ENCODE results near the gene NAGK.
"Not testable (repeated sequence)": the region's sequence is repeated elsewhere in the genome, so short reads cannot be mapped to it uniquely, and the experiment has no call there.

NAGK gene

DNA sequence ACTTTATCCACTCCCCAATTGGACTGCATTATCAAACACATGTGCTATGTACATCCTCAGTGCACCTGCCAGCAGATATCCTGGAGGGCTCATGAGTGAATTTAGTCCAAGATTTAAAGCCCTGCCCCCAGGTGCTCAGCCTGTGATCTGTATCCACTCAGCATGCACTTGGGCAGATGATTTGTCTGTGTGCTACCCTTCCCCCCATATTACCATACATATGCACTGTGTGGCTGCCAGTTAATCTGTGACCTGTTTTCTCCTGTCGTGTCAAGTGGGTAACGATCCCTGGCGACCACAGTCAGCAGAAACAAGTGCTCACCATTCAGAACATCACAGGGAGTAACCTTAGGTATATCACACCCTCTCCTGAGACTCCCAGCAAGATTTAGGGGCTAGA, 10.2 kb downstream of the NAGK start:
- no peak overlapping the region for H3K4me3 ChIP-seq (ENCODE audit: low read length)
- H3K4me2 ChIP-seq (ENCODE audit: low read length), result no peak overlapping the region
- H3K79me2 ChIP-seq (ENCODE audit: low read length), result peaks cover 7% of the 10 kb centered on the region
- no peak overlapping the region for H3K27ac ChIP-seq (ENCODE audit: low read length)
- no peaks in the 10 kb centered on the region for H3K9me3 ChIP-seq (ENCODE audit: insufficient read depth, low read length)
- no peak overlapping the region for H3K9ac ChIP-seq (ENCODE audit: low read length)
- H3K4me1 ChIP-seq (ENCODE audit: low read length), result peaks cover 16% of the 10 kb centered on the region
- TF ChIP-seq, protein P1, sequence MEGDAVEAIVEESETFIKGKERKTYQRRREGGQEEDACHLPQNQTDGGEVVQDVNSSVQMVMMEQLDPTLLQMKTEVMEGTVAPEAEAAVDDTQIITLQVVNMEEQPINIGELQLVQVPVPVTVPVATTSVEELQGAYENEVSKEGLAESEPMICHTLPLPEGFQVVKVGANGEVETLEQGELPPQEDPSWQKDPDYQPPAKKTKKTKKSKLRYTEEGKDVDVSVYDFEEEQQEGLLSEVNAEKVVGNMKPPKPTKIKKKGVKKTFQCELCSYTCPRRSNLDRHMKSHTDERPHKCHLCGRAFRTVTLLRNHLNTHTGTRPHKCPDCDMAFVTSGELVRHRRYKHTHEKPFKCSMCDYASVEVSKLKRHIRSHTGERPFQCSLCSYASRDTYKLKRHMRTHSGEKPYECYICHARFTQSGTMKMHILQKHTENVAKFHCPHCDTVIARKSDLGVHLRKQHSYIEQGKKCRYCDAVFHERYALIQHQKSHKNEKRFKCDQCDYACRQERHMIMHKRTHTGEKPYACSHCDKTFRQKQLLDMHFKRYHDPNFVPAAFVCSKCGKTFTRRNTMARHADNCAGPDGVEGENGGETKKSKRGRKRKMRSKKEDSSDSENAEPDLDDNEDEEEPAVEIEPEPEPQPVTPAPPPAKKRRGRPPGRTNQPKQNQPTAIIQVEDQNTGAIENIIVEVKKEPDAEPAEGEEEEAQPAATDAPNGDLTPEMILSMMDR (IDR thresholded peaks at IDR 0.05; ENCODE audit: low read depth, low read length), result no peak
- TF ChIP-seq EZH2phosphoT487 (IDR thresholded peaks at IDR 0.05; ENCODE audit: low read depth), result no peak
- H3K36me3 ChIP-seq (replicated peaks; ENCODE audit: low read depth, low read length), result peaks cover 47% of the 10 kb centered on the region
- H4K20me1 ChIP-seq (ENCODE audit: insufficient read depth, low read length), result no peaks in the 10 kb centered on the region; the same call in none of the 2 replicates
- H3K27me3 ChIP-seq (ENCODE audit: low read depth, low read length), result no peaks in the 10 kb centered on the region
- H2AFZ ChIP-seq (ENCODE audit: low read depth, low read length), result no peak overlapping the region

DNA sequence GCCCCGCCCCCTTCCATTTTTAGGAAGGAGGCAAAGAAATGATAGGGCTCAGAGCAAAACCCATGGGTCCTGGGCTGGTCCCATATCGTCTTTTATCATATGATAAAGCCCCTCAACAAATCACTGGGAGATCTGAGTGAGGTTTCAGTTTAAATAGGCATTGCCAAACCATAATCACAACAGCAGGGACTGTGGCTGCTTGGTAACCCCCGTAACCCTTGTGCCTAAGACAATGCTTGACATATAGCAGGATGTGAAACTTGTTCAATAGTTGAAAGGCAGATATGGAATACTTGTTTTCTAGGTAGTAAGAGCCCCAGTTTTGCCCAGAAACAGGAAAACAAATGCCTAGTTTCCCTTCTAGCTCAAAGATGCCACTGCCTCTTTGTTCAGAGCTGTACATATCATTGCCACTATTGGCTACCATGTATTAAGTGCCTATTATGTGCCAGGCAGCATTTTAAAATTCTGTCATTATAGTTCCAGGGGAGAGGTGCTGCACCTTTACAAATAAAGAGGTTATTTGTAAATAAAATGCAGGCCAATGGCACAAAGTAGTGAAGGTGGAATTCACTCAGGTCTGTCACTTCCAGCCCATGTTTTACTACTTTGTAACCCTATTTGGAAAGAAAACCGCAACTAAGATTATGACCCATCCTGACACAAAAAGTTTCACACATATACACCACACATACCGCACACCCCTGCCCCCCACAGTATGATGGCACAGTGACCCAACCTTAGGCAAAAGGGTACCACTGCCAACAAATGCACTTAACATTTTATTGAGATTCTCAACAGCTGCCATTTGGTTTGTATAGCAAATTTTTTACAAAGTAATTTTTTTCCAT, 14.2 kb downstream of the NAGK start:
- Histone ChIP-seq H3K79me2 (ENCODE audit: low read length) (no peaks in the 10 kb centered on the region), H3K4me3 (ENCODE audit: low read length) (no peak overlapping the region), H2AFZ (ENCODE audit: low read depth, low read length) (no peak overlapping the region), H3K4me2 (ENCODE audit: low read length) (0 out of 2 replicates have a peak overlapping the region, but pooled peaks have one; percentile 3), H3K27me3 (ENCODE audit: low read depth, low read length) (no peaks in the 10 kb centered on the region), H3K9me3 (ENCODE audit: insufficient read depth, low read length) (no peaks in the 10 kb centered on the region), H3K27ac (ENCODE audit: low read length) (no peak overlapping the region), H4K20me1 (ENCODE audit: insufficient read depth, low read length) (no peaks in the 10 kb centered on the region), H3K4me1 (ENCODE audit: low read length) (peaks cover 11% of the 10 kb centered on the region), H3K9ac (ENCODE audit: low read length) (no peak overlapping the region), H3K36me3 (replicated peaks; ENCODE audit: low read depth, low read length) (peaks cover 13% of the 10 kb centered on the region)
- TF ChIP-seq, protein P1 (IDR thresholded peaks at IDR 0.05; ENCODE audit: low read depth, low read length), result no peak
- no peak for TF ChIP-seq EZH2phosphoT487 (IDR thresholded peaks at IDR 0.05; ENCODE audit: low read depth)

DNA sequence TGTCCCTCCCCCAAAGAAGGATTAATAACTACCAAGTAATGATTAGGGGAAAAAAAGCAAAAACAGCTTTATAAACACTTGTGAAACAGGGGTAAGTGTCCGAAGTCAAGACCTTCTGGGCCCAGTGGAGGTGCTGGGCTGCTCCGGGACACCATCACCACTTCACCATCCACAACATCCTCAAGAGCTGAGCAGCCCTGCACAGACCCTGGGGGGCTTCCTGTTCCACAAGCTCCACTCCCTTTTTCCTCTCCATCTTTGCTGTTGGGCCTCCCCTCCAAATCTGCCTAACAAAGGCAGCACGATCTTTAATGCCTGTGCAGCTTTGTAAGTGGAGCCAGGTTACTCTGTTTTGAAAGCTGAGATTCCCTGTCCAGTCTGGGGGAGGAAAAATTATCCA, 14.8 kb downstream of the NAGK start:
- not testable (repeated sequence) for H3K4me3 ChIP-seq (ENCODE audit: low read length); H3K9me3 ChIP-seq (ENCODE audit: insufficient read depth, low read length); H3K27me3 ChIP-seq (ENCODE audit: low read depth, low read length); H2AFZ ChIP-seq (ENCODE audit: low read depth, low read length); H3K36me3 ChIP-seq (replicated peaks; ENCODE audit: low read depth, low read length); H4K20me1 ChIP-seq (ENCODE audit: insufficient read depth, low read length); H3K79me2 ChIP-seq (ENCODE audit: low read length); H3K27ac ChIP-seq (ENCODE audit: low read length); H3K9ac ChIP-seq (ENCODE audit: low read length); H3K4me2 ChIP-seq (ENCODE audit: low read length)
- peaks cover 11% of the 10 kb centered on the region for H3K4me1 ChIP-seq (ENCODE audit: low read length)

GRCh38 chr2:71083752-71084312, 15.4 kb downstream of the NAGK start:
- not testable (repeated sequence) for H4K20me1 ChIP-seq (ENCODE audit: insufficient read depth, low read length); H3K9me3 ChIP-seq (ENCODE audit: insufficient read depth, low read length); H3K9ac ChIP-seq (ENCODE audit: low read length); H3K4me3 ChIP-seq (ENCODE audit: low read length); H3K79me2 ChIP-seq (ENCODE audit: low read length); H3K4me2 ChIP-seq (ENCODE audit: low read length); H3K27me3 ChIP-seq (ENCODE audit: low read depth, low read length); H2AFZ ChIP-seq (ENCODE audit: low read depth, low read length); H3K27ac ChIP-seq (ENCODE audit: low read length); H3K36me3 ChIP-seq (replicated peaks; ENCODE audit: low read depth, low read length)
- peaks cover 11% of the 10 kb centered on the region for H3K4me1 ChIP-seq (ENCODE audit: low read length)

GRCh38 chr2:71085325-71086003, 17.0 kb downstream of the NAGK start:
- H3K9ac ChIP-seq (ENCODE audit: low read length); H4K20me1 ChIP-seq (ENCODE audit: insufficient read depth, low read length); H3K4me3 ChIP-seq (ENCODE audit: low read length); H2AFZ ChIP-seq (ENCODE audit: low read depth, low read length); H3K36me3 ChIP-seq (replicated peaks; ENCODE audit: low read depth, low read length); H3K9me3 ChIP-seq (ENCODE audit: insufficient read depth, low read length); H3K4me2 ChIP-seq (ENCODE audit: low read length); H3K27me3 ChIP-seq (ENCODE audit: low read depth, low read length); H3K79me2 ChIP-seq (ENCODE audit: low read length); H3K27ac ChIP-seq (ENCODE audit: low read length): not testable (repeated sequence)
- H3K4me1 ChIP-seq (ENCODE audit: low read length), result peaks cover 11% of the 10 kb centered on the region

DNA sequence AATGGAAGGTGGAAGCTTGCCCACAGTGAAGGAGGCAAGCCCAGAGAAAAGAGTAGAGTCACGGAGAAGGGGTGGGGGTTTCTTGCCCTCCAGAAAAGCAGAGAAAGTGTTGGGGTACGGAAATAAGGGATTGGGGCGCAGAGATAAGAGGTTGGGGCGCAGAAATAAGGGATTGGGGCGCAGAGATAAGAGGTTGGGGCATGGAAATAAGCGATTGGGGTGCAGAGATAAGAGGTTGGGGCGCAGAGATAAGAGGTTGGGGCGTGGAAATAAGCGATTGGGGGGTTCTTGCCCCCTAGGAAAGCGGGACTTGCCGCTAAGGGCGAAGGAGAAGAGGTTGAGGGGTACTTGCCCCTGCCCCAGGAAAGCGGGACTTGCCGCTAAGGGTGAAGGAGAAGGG, 21.0 kb downstream of the NAGK start:
- not testable (repeated sequence) for H3K79me2 ChIP-seq (ENCODE audit: low read length); H3K9ac ChIP-seq (ENCODE audit: low read length); H3K36me3 ChIP-seq (replicated peaks; ENCODE audit: low read depth, low read length); H3K27me3 ChIP-seq (ENCODE audit: low read depth, low read length); H4K20me1 ChIP-seq (ENCODE audit: insufficient read depth, low read length); H3K27ac ChIP-seq (ENCODE audit: low read length); H2AFZ ChIP-seq (ENCODE audit: low read depth, low read length); H3K4me1 ChIP-seq (ENCODE audit: low read length); H3K4me2 ChIP-seq (ENCODE audit: low read length); H3K9me3 ChIP-seq (ENCODE audit: insufficient read depth, low read length); H3K4me3 ChIP-seq (ENCODE audit: low read length)

DNA sequence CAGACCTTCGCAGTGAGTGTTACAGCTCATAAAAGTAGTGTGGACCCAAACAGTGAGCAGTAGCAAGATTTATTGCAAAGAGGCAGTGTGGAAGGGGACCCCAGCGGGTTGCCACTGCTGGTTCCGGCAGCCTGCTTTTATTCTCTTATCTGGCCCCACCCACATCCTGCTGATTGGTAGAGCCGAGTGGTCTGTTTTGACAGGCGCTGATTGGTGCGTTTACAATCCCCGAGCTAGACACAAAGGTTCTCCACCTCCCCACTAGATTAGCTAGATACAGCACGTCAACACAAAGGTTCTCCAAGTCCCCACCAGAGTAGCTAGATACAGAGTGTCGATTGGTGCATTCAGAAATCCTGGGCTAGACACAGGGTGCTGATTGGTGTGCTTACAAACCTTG, 23.4 kb downstream of the NAGK start:
- not testable (repeated sequence) for H3K27me3 ChIP-seq (ENCODE audit: low read depth, low read length); H3K4me2 ChIP-seq (ENCODE audit: low read length); H3K79me2 ChIP-seq (ENCODE audit: low read length); H3K4me3 ChIP-seq (ENCODE audit: low read length); H3K9ac ChIP-seq (ENCODE audit: low read length); H3K36me3 ChIP-seq (replicated peaks; ENCODE audit: low read depth, low read length); H3K4me1 ChIP-seq (ENCODE audit: low read length); H3K27ac ChIP-seq (ENCODE audit: low read length); H3K9me3 ChIP-seq (ENCODE audit: insufficient read depth, low read length); H2AFZ ChIP-seq (ENCODE audit: low read depth, low read length); H4K20me1 ChIP-seq (ENCODE audit: insufficient read depth, low read length)
